HL-60 (cell line): Measurements from ENCODE around the gene PDCD4.

Experiments used
- CTCF ChIP-seq: IDR thresholded peaks from one replicate; pipeline ENCODE4 v1.5.1; 2011; ENCODE audit warnings: low read length, control low read depth, inconsistent platforms; ENCODE audit not compliant: insufficient read depth
- POLR2AphosphoS5 ChIP-seq: IDR thresholded peaks from 2 replicates; pipeline ENCODE4 v1.6.1; 2012; ENCODE audit warnings: low read depth

- TF ChIP-seq CTCF (no peak), POLR2AphosphoS5 (no peak)
Measured at GRCh38 chr10:110859206-110859972, 12.3 kb upstream of the PDCD4 start.
